Epithelial cell of alveolus of lung (primary cell): Measurements from ENCODE around the gene KRTAP5-7. TPM values are rescaled to one million over a fixed set of nuclear protein-coding genes. Genes with fewer than 3 reads are reported as not detected.

Source experiments
- total RNA-seq: library from RNA; depleted of rRNA; stranded (reverse); fragments of >200 nt; gene quantifications from 2 replicates; pipeline ENCODE4 v1.2.1, GENCODE V29; 2015

Gene KRTAP5-7
- not detected in 2 replicates for total RNA-seq

GRCh38 chr11:71526796-71527575, at the start of gene KRTAP5-7:
KRTAP5-7 (plus strand) TSS chr11:71527267; CDS start chr11:71527301, 34 bp downstream.

GRCh38 chr11:71537977-71538665, 11.1 kb downstream of the KRTAP5-7 start, which contains the start of gene KRTAP5-8:
KRTAP5-8 (plus strand) TSS chr11:71538025; CDS start chr11:71538056, 31 bp downstream.

GRCh38 chr11:71548120-71548519, 21.1 kb downstream of the KRTAP5-7 start, which contains the start of gene KRTAP5-9:
KRTAP5-9 (plus strand) TSS chr11:71548420; CDS start chr11:71548658, 238 bp downstream.

GRCh38 chr11:71565263-71565662, 38.2 kb downstream of the KRTAP5-7 start, which contains the start of gene KRTAP5-10:
KRTAP5-10 (plus strand) TSS chr11:71565563; CDS start chr11:71565588, 25 bp downstream.

Other genes with a start within 250 kb of the KRTAP5-7 start
- 15.4 and 159 TPM in 2 replicates for gene DHCR7, start 78.9 kb upstream of the KRTAP5-7 start, total RNA-seq
- 39.3 and 47.1 TPM in 2 replicates for gene NADSYN1, start 74.1 kb upstream of the KRTAP5-7 start, total RNA-seq
- gene KRTAP5-8, start 10.8 kb downstream of the KRTAP5-7 start, total RNA-seq, result not detected in 2 replicates
- not detected in 2 replicates for gene KRTAP5-9, start 21.2 kb downstream of the KRTAP5-7 start, total RNA-seq
- gene KRTAP5-10, start 38.3 kb downstream of the KRTAP5-7 start, total RNA-seq, result not detected in 2 replicates
- gene KRTAP5-11, start 55.6 kb downstream of the KRTAP5-7 start, total RNA-seq, result not detected in 2 replicates